Activated T-cell treated with anti-CD3 and anti-CD28 coated beads, Interleukin-2, amount 50 U/mL, for 4 hours (primary cell): Measurements from ENCODE around the gene RTCA. TPM values are rescaled to one million over a fixed set of nuclear protein-coding genes. Genes with fewer than 3 reads are reported as not detected.
"Not testable (repeated sequence)": the region's sequence is repeated elsewhere in the genome, so short reads cannot be mapped to it uniquely, and the experiment has no call there.

Experiments used
- ATAC-seq, 2 donors: fragments of 200-7000 bp; cut with Tn5 transposase; one replicate each; pipeline ENCODE4 v1.10.0; 2021
- DNase-seq: peaks from one replicate; pipeline ENCODE4 v3.0.0-alpha.2; 2020
- H3K27me3 Mint-ChIP-seq: one replicate; pipeline ENCODE4 v1.8.0; 2021; ENCODE audit warnings: low read depth, mixed read lengths
- H3K36me3 Mint-ChIP-seq: one replicate; pipeline ENCODE4 v1.8.0; 2022; ENCODE audit warnings: mixed read lengths; ENCODE audit not compliant: insufficient read depth
- H3K4me1 Mint-ChIP-seq: one replicate; pipeline ENCODE4 v1.8.0; 2021; ENCODE audit warnings: low read depth, mixed read lengths
- H3K4me3 Mint-ChIP-seq: one replicate; pipeline ENCODE4 v1.8.0; 2021; ENCODE audit warnings: mild to moderate bottlenecking, moderate library complexity, mixed read lengths
- H3K9me3 Mint-ChIP-seq: one replicate; pipeline ENCODE4 v1.8.0; 2021; ENCODE audit warnings: mixed read lengths
- total RNA-seq, 3 donors: library from RNA; stranded (reverse); gene quantifications; one replicate each; pipeline ENCODE4 v1.2.1, GENCODE V29; 2021

The RTCA gene
- 10 to 100 TPM; 55.3 to 63.9 (median 58.0) TPM for total RNA-seq

- no peaks in the 10 kb centered on the region for H3K9me3 Mint-ChIP-seq
- peaks cover 24% of the 10 kb centered on the region for H3K36me3 Mint-ChIP-seq
- peak; percentile 97 for ATAC-seq
- peaks cover 40% of the 10 kb centered on the region for H3K4me1 Mint-ChIP-seq
- peak; percentile 93 for DNase-seq
- peak within 1 kb of the TSS; percentile 100 for H3K4me3 Mint-ChIP-seq
- H3K27me3 Mint-ChIP-seq, result no peaks in the 10 kb centered on the region
Measured at GRCh38 chr1:100265931-100266740, at the start of gene RTCA. RTCA (plus strand) TSS chr1:100266216; CDS start chr1:100266376, 160 bp downstream.

- ATAC-seq (no peak), DNase-seq (no peak)
- Mint-ChIP-seq H3K4me3 (no peak overlapping the region), H3K27me3 (no peaks in the 10 kb centered on the region), H3K9me3 (no peaks in the 10 kb centered on the region), H3K36me3 (peaks cover 32% of the 10 kb centered on the region), H3K4me1 (peaks cover 10% of the 10 kb centered on the region)
Measured at GRCh38 chr1:100217834-100218233, 48.2 kb upstream of the RTCA start.

DNA sequence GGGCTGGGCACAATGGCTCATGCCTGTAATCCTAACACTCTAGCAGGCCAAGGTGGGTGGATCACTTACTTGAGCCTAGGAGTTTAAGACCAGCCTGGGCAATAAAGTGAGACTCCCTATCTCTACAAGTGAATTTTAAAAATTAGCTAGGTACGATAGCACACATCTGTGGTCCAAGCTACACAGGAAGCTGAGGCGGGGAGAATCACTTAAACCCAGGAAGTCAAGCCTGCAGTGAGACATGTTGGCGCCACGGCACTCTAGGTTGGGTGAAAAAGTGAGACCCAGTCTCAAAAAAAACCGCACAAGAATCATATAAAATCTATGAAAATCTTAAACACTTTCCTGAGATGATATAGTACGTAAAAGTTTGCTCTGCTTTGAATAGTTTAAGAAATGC is 46.6 kb upstream of the RTCA start:
- Mint-ChIP-seq H3K36me3 (peaks cover 27% of the 10 kb centered on the region), H3K4me3 (no peak overlapping the region), H3K4me1 (peaks cover 10% of the 10 kb centered on the region), H3K9me3 (no peaks in the 10 kb centered on the region), H3K27me3 (no peaks in the 10 kb centered on the region)
- no peak for ATAC-seq
- DNase-seq, result no peak

GRCh38 chr1:100219883-100220282 is 46.1 kb upstream of the RTCA start:
- Mint-ChIP-seq H3K9me3 (no peaks in the 10 kb centered on the region), H3K36me3 (peaks cover 27% of the 10 kb centered on the region), H3K4me1 (peaks cover 10% of the 10 kb centered on the region), H3K4me3 (no peak overlapping the region), H3K27me3 (no peaks in the 10 kb centered on the region)
- no peak for DNase-seq
- no peak for ATAC-seq

DNA sequence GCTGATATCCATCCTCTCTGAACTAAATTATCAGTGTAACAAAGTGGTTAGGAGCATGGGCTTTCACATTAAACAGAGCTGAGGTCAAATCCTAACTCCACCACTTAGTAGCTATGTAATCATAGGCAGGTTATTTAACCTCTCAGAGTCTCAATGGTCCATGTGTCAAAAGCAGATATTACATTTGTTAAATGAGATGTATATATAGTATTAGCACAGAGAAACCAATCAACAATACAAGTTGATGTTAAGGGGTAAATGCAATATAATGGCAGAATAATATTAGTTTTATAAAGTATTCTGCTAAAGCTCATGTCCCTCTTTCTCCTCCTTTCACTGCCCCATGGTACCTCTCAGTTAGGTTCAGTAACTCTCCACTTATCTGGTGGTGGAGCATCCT is 43.6 kb upstream of the RTCA start:
- no peak overlapping the region for H3K4me3 Mint-ChIP-seq
- H3K4me1 Mint-ChIP-seq, result peaks cover 10% of the 10 kb centered on the region
- peaks cover 18% of the 10 kb centered on the region for H3K36me3 Mint-ChIP-seq
- ATAC-seq (no peak), DNase-seq (no peak)
- H3K27me3 Mint-ChIP-seq, result no peaks in the 10 kb centered on the region
- H3K9me3 Mint-ChIP-seq, result no peaks in the 10 kb centered on the region

DNA sequence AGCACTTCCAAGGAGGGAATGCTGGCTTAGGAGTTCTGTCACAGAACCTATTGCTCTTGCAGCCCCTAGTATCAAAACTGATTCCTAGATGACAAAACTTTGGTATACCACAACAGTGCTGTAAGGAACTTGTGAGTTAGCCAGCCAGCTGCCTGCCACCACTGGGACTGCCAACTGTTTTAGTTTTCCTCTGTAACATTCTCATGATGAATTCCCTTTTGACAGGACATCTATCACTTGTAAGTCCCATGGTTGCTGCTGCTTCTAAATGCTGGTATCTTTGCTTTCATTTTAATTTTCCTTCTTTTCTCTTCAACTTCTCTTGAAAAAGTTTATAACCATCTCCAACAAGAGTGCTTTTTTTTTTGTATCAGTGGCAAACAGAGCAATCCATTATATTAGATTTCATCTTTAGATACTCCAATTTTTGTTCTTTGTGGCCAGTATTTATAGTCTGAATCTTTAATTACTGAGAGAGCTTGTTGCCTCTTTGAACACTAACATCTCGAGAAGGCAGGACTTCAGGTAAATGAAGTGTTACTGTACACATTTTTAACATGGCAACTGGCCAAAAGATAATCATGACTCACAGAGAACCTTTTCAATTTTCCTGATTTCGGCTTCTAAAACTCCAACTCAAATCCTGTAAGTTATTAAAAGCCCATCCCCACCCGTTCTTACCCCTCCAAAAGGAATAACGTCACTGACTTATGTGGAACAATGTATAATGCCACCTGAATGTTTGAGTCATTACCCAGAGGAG is 36.2 kb upstream of the RTCA start:
- Mint-ChIP-seq H3K36me3 (peaks cover 24% of the 10 kb centered on the region), H3K9me3 (no peaks in the 10 kb centered on the region), H3K4me1 (no peaks in the 10 kb centered on the region), H3K4me3 (no peak overlapping the region), H3K27me3 (no peaks in the 10 kb centered on the region)
- DNase-seq, result no peak
- ATAC-seq, result no peak

DNA sequence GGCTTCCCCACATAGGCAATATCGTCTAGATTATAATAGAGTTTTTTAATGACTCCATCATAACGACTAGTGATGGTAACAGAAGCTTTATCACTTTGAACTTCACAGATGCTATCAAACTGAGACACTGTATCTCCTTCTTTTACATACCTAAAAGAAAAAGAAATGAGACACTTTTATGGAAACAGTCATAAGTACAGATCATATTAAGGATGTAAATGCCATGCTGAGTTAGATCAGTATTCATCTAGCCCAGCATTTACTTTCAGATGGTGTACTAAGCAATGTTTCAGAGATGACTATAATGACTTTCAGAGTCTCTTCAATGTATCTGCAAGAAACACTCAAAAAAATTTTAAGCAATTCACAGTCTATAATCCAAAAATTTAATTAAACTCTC is 35.3 kb upstream of the RTCA start:
- H3K27me3 Mint-ChIP-seq, result no peaks in the 10 kb centered on the region

DNA sequence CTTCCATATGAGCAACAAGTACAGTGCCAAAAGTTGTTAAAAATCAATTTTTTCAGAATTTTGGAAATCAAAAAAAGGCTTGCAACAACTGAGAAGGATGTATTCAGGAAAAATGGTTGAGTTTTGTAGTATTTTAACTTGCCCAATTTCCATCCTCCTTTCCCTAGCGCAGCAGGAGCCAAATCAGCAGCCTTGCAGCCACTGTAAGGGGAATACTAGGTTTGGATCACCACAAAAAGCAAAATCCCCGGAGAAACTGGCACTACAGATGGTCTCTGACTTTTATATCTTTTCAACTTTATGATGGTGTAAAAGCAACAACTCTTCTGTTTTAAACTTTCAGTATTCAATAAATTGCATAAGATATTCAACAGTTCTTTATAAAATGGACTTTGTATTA is 34.3 kb upstream of the RTCA start:
- Mint-ChIP-seq H3K4me3 (no peak overlapping the region), H3K27me3 (no peaks in the 10 kb centered on the region), H3K4me1 (no peaks in the 10 kb centered on the region), H3K9me3 (no peaks in the 10 kb centered on the region), H3K36me3 (peaks cover 30% of the 10 kb centered on the region)
- DNase-seq, result no peak
- ATAC-seq, result no peak

More for the DNA sequence above, 35.3 kb upstream of the RTCA start:
- Mint-ChIP-seq H3K4me3 (no peak overlapping the region), H3K9me3 (no peaks in the 10 kb centered on the region), H3K4me1 (no peaks in the 10 kb centered on the region), H3K36me3 (peaks cover 24% of the 10 kb centered on the region)
- ATAC-seq (peak; percentile 67 to 72), DNase-seq (no peak)

DNA sequence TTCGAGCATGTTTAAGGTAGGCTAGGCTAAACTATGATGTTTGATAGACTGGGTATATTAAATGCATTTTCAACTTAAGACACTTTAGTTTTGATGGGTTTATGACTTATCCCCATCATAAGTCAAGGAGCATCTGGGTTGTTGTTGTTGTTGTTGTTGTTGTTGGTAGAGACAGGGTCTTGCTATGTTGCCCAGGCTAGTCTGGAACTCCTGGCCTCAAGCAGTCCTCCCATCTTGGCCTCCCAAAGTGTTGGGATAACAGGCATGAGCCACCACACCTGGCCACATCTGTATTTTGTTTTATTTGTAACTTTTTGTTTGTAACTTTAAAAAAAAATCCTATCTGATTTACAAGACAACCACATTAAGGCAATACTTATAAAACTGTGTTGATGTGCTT is 33.9 kb upstream of the RTCA start:
- H3K4me1 Mint-ChIP-seq, result no peaks in the 10 kb centered on the region
- peaks cover 33% of the 10 kb centered on the region for H3K36me3 Mint-ChIP-seq
- no peak for ATAC-seq
- no peak overlapping the region for H3K4me3 Mint-ChIP-seq
- H3K27me3 Mint-ChIP-seq, result no peaks in the 10 kb centered on the region
- DNase-seq, result no peak
- no peaks in the 10 kb centered on the region for H3K9me3 Mint-ChIP-seq

GRCh38 chr1:100233566-100233965 is 32.5 kb upstream of the RTCA start:
- H3K4me3 Mint-ChIP-seq, H3K4me1 Mint-ChIP-seq, ATAC-seq, DNase-seq, H3K27me3 Mint-ChIP-seq, H3K9me3 Mint-ChIP-seq: not testable (repeated sequence)
- H3K36me3 Mint-ChIP-seq, result peaks cover 38% of the 10 kb centered on the region

- Mint-ChIP-seq H3K36me3 (peaks cover 44% of the 10 kb centered on the region), H3K9me3 (no peaks in the 10 kb centered on the region), H3K4me3 (no peak overlapping the region), H3K4me1 (peaks cover 2% of the 10 kb centered on the region), H3K27me3 (no peaks in the 10 kb centered on the region)
- no peak for DNase-seq
- no peak for ATAC-seq
Measured at GRCh38 chr1:100234432-100234831, 31.6 kb upstream of the RTCA start.

GRCh38 chr1:100237091-100237490 is 28.9 kb upstream of the RTCA start:
- Mint-ChIP-seq H3K4me1 (peaks cover 4% of the 10 kb centered on the region), H3K9me3 (no peaks in the 10 kb centered on the region), H3K27me3 (no peaks in the 10 kb centered on the region), H3K4me3 (no peak overlapping the region), H3K36me3 (peaks cover 36% of the 10 kb centered on the region)
- no peak for DNase-seq
- ATAC-seq, result no peak

DNA sequence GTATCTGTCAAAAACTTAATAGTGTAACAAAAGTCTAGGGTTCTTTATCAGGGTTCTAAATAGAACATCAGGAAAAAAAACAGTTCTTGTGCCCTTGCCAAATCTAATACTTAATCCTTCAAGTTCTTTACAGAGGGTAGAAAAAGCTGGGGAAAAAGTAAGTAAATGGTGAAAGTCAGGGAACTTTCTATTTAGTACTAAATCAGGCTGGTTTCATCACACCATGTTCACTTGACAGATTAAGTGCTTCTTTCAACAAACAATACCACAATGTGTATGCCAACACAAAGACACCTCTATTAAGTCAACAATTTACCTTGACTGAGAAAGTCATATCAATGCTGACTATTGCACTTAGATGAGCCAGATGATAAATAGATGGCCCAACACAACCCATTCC is 26.1 kb upstream of the RTCA start:
- DNase-seq (no peak), ATAC-seq (no peak)
- Mint-ChIP-seq H3K27me3 (no peaks in the 10 kb centered on the region), H3K4me1 (peaks cover 12% of the 10 kb centered on the region), H3K9me3 (no peaks in the 10 kb centered on the region), H3K36me3 (peaks cover 25% of the 10 kb centered on the region), H3K4me3 (no peak overlapping the region)

GRCh38 chr1:100240631-100241030 is 25.4 kb upstream of the RTCA start:
- Mint-ChIP-seq H3K4me1 (peaks cover 15% of the 10 kb centered on the region), H3K4me3 (no peak overlapping the region), H3K36me3 (peaks cover 25% of the 10 kb centered on the region), H3K27me3 (no peaks in the 10 kb centered on the region), H3K9me3 (no peaks in the 10 kb centered on the region)
- DNase-seq (no peak), ATAC-seq (no peak)

DNA sequence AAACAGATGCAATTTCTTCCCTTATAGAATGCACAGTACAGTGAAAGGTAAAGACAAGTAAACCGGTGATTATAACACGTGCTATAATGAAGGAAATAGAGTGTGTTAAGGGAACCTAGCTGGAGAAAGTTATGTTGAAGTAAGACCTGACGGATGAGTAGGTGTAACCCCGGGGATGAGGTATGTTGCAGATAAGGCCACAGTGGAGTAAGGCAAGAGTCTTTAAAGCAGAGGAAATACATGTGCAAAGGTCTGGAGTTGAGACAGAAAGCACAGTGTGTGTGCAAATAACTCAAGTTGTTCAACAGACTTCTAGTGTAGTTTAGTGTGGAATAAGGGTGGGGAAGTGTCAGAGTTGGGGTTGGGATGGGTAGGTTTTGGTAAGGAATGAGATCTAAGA is 19.3 kb upstream of the RTCA start:
- no peaks in the 10 kb centered on the region for H3K9me3 Mint-ChIP-seq
- DNase-seq, result no peak
- H3K36me3 Mint-ChIP-seq, result peaks cover 4% of the 10 kb centered on the region
- no peaks in the 10 kb centered on the region for H3K27me3 Mint-ChIP-seq
- ATAC-seq, result no peak
- peaks cover 21% of the 10 kb centered on the region for H3K4me1 Mint-ChIP-seq
- H3K4me3 Mint-ChIP-seq, result no peak overlapping the region
